LNCAP (cell line): Measurements from ENCODE around the gene LMNTD1.

Experiments used
- CTCF ChIP-seq: fragments of 450-650 bp; IDR thresholded peaks from 2 replicates; pipeline ENCODE4 v1.5.1; 2017; ENCODE audit warnings: mild to moderate bottlenecking

The LMNTD1 gene

GRCh38 chr12:25521625-25522256, 31.3 kb downstream of the LMNTD1 start:
- no peak for TF ChIP-seq CTCF

- TF ChIP-seq CTCF: no peak
These were observed 34.6 kb downstream of the LMNTD1 start for GRCh38 chr12:25518512-25518911.

- TF ChIP-seq CTCF: no peak
These were observed 48.3 kb downstream of the LMNTD1 start for GRCh38 chr12:25504744-25505143.

- no peak for TF ChIP-seq CTCF
These were observed 49.4 kb downstream of the LMNTD1 start for GRCh38 chr12:25503666-25504065.

- TF ChIP-seq CTCF: no peak
These were observed 50.5 kb downstream of the LMNTD1 start for GRCh38 chr12:25502596-25502995.

- TF ChIP-seq CTCF: no peak
These were observed 51.0 kb downstream of the LMNTD1 start for GRCh38 chr12:25502118-25502517.

- no peak for TF ChIP-seq CTCF
These were observed 51.5 kb downstream of the LMNTD1 start for GRCh38 chr12:25501549-25501948.

- no peak for TF ChIP-seq CTCF
These were observed 52.4 kb downstream of the LMNTD1 start for GRCh38 chr12:25500651-25501050.
